HG03575 (cell line): Measurements from ENCODE around the gene ARVCF.

Source experiments
- ATAC-seq: cut with Tn5 transposase; IDR thresholded peaks from one replicate; pipeline ENCODE4 v1.9.1; 2021; ENCODE audit not compliant: unreplicated experiment, insufficient number of reproducible peaks, low FRiP score; ENCODE audit errors: extremely low read depth

Gene ARVCF

GRCh38 chr22:20033045-20033706, 16.6 kb upstream of the ARVCF start:
- no peak for ATAC-seq

DNA sequence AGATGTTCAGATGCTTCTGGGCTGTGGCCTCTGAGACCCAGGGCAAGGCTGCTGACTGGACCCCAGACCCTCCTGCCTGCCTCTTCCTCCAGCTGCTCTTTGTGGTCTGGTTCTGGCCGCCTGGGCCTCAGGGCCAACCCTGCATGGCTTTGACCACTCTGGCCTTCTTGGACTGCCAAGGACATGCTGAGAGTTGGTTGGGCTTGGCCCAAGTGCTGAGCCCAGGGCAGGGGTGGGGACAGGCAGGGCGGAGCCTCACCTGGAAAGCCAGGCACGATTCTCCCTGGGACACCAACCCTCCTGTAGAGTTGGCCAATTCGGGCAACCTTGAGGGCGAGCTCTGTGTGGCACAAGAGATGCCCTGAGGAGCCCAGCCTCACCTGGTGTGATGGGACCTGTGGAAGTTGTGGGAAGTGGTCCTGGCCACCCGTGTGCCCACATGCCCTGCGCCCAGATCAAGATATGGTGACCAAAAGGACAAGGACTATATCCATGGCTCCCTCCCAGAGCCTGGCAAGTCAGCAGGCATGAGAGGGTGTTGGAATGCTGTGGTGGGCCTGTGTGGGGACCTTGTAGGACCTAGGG, 15.9 kb upstream of the ARVCF start:
- ATAC-seq, result no peak

DNA sequence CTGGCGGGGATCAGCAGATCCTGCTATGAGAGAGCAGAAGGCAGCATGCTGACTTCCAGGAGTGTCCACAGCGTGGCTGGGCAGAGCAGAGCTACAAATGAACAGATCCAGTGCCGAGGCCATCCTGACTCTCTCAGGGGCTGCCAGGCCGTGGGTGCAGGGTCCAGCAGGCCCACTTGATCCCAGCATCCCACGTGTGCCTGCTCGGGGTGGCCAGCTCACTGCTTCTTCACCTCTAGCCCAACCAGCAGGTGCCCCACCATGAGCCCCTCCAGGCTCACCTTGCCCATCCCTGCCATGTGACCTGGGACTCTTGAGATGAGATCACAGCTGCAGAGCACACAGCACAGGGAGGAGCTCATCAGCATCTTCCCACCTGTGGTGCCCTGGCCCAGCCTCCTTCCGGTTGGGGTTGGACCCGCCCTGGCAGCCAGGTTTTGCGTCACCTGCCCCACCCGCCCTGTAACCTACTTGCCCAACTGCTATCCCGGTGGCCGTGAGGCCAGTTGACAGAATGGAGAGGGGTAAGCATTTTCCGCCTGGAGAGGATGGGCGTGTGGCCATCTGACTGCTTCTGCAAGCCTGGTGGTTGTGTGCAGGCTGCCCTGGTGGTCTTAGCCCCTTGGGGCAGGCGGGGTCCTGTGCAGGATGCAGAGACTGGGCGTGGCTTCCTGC, 15.2 kb upstream of the ARVCF start:
- no peak for ATAC-seq

DNA sequence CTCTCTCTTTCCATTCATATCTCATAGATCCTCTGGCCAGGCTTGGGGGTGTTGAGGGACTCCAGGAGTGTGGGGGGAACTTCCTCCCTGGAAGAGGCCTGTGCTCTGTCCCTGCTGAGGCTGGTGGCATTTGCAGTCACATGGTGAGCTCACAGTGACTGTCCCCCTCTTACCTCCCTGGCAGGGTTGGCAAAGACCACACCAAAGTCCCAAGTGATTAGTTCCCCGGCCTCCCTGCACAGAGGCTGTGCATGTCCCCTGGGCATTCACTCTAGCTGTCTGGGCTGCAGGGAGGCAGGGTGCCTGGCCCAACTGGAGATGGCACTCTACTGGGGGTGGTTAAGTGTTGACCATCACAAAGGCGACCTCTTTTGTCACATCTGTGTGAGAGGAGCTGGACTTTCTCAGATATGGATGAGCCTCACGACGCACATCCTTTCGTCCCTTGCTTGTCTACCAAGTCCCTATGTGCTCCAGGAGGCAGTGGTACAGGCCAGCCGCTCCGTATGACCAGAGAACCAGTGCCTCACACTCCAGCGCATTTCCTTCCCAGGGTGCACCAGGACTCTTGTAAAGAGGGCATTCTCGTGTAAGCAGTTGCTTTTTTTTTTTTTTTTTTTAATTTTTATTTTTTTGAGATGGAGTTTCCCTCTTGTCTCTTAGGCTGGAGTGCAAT, 13.1 kb upstream of the ARVCF start:
- ATAC-seq, result no peak

DNA sequence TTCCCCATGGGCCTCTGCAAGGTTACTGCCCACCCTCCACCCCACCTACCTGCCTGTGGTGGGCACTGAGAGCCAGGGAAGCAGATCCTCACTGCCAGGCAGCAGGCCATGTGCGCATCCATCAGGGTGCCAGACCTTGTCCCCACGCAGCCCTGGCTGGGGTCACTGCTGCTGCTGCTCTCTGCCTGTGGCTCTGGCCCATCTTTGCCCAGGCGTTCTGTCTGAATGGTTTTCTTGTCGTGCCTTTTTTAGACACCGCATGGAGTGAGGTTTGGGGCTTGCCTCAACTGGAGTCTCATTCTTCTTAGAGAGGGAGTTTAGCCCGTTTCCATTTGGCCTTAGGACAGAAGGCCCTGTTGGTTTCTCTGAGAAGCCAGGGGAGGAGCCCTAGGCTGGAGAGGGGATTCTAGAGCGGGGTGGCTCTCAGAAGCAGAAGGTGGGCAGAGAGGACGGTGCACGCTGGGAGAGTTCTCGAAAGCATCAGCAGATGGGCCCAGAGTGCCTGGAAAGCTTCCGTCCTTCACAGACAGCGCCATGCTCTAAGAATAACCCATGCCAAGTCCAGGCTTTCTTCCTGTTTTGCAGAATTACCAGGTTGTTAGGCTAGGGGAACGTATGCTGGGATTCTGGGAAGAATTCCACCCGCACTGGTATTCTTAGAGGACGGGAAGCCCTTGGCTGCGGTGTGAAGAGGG, 12.4 kb upstream of the ARVCF start:
- no peak for ATAC-seq

DNA sequence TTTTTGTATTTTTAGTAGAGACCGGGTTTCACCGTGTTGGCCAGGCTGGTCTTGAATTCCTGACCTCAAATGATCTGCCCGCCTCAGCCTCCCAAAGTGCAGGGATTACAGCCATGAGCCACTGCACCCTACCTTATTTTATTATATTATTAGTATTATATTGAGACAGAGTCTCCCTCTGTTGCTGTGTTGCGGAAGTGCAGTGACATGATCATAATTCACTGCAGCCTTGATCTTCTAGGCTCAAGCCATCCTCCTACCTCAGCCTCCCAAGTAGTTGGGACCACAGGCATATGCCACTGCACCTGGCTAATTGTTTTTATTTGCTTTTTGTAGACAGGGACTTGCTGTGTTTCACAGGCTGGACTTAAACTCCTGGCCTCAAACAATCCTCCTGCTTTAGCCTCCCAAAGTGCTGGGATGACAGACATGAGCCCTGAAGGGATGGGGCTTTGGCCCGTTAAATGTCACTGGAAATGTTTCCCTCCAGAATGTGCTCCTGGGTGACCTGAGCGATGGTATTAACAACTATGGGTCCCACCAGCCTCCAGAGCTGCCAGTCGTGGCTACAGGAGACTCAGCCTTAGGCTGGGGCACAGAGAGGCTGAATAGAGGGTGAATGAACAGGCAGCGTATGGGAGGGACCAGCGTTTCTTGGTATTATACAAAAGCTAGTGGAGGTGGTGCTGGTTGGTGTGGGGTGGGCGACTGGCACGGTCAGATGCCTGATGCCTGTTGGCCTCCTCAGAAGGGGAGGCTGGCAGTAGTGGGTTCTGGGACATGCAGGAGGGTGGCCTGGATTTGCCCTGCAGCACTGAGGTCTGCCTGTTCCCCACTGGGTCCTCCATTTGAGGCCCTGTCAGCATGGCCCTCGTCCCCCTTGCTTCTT, 11.6 kb upstream of the ARVCF start:
- ATAC-seq, result no peak

- ATAC-seq, result no peak
Observed at GRCh38 chr22:20026996-20027601, 10.5 kb upstream of the ARVCF start.

GRCh38 chr22:20026204-20026908, 9.7 kb upstream of the ARVCF start:
- no peak for ATAC-seq

DNA sequence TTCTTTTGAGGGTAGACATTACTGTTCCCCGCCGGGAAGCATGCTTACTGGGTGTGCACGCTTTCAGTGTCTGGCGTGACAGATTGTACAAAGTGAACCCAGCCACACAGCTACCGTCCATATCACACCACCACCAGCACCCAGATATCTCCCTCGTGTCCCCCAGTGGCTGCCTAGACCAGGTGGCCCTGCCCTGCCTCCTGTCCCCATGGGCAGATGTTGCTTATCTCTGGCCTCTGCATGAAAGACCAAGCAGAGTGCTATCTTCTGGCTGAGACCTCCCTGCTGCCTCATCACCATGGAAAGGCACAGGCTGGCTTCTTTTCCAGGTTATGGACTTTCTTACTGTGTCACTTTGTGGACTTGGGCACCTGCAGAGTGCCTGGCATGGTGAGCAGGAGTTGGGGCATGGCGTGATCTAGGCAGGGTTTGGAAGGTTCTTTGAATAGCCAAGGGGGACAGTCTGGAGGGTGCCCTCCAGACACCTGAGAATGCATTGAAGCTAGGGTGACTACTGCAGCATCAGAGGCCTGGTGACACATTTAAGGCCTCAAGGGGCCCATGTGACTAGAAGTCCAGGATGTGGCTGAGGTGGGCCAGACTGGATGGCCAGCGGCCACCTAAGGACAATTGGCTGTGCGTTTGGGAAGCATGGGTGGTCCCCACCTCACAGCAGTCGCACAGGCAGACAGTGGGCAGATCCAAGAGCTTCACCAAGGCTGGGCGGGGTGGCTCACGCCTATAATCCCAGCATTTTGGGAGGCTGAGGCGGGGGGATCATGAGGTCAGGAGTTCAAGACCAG, 9.0 kb upstream of the ARVCF start:
- ATAC-seq, result no peak

DNA sequence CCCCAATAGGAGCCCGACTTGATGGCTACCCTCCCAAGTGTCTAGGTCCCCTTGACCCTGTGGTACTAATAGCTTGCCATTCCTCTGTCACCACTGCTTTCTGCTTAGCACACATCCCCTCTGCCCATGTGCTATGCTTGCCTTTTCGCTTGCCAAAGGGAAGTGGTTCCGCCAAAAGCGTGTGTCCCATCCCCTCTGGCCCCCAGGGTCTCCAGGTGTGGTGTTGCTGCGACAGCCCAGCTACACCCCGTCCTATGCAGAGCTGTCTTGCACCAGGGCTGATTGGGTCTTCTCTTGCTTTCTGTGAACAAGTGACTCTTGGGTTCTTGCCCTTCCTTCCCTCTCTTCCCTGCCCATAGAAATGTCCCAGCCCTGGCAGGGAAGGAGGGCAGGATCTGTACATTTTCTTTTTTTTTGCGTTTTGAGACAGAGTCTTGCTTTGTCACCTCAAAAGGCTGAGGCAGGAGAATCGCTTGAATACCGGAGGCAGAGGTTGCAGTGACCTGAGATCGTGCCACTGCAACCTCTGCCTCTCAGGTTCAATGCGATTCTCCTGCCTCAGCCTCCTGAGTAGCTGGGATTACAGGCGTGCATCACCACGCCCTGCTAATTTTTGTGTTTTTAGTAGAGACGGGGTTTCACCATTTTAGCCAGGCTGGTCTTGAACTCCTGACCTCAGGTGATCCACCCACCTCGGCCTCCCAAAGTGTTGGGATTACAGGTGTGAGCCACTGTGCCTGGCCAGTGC, 8.2 kb upstream of the ARVCF start:
- ATAC-seq, result no peak

DNA sequence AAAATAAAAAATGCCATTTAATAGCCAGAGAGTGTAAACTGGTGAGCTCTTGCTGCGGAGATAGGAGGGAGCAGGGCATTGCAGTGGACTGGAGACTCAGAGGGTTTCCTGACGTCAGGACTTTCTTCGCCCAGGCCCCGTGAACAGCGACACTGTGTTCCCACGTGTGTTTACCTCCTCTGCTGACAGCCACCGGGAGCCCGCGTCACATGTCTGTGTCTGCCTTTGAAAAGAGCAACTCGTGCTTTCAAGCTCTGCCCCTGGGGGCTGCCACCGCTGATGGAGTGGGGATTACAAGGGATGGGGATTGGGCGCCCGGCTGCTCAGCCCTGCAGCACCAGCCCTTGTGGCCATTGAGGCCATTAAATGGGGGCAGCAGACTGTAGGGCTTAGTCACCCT, 7.6 kb upstream of the ARVCF start:
- no peak for ATAC-seq

- no peak for ATAC-seq
Observed at GRCh38 chr22:20022978-20023613, 6.5 kb upstream of the ARVCF start.

- ATAC-seq, result no peak
Observed at GRCh38 chr22:20022231-20022977, 5.8 kb upstream of the ARVCF start.

GRCh38 chr22:20021196-20022181, 4.9 kb upstream of the ARVCF start:
- ATAC-seq, result no peak
